H1 (cell line): ENCODE measurements around the gene RABL6. TPM values are rescaled to one million over a fixed set of nuclear protein-coding genes. Genes with fewer than 3 reads are reported as not detected.

Source experiments
- CTCF ChIA-PET: fragments of 300-600 bp; sonication (Branson Sonifier 250); formaldehyde crosslinking; loops from one replicate; lab custom pipeline; 2021; ENCODE audit not compliant: partially characterized antibody; lab: Charles Lee
- POLR2A ChIA-PET: fragments of 300-600 bp; sonication (Branson Sonifier 250); formaldehyde crosslinking; loops from one replicate; lab custom pipeline; 2021; ENCODE audit warnings: inconsistent platforms; ENCODE audit not compliant: partially characterized antibody; lab: Charles Lee
- DNase-seq, 2 experiments: peaks; one replicate each; pipeline versions ENCODE4 v3.0.0 to v3.0.0-alpha.2; 2010 to 2022; ENCODE audit warnings: low spot score in 2 of 2, low read depth in 1 of 2, mixed read lengths in 1 of 2
- FAIRE-seq: peaks from 2 replicates; lab custom pipeline; 2011; peaks lifted over from hg19 to GRCh38; lab: Jason Lieb, UNC
- H2AFZ ChIP-seq: 2 replicates; pipeline ENCODE4 v1.8.1; 2012; ENCODE audit warnings: low read length, inconsistent platforms
- H2AK5ac ChIP-seq: 2 replicates; pipeline ENCODE4 v1.6.1; 2013; ENCODE audit warnings: low read depth, low read length
- H2BK120ac ChIP-seq: replicated peaks from 2 replicates; pipeline ENCODE3; 2013; ENCODE audit warnings: low read depth, low read length, inconsistent platforms
- H2BK12ac ChIP-seq: 2 replicates; pipeline ENCODE4 v1.6.1; 2013; ENCODE audit warnings: low read depth, low read length
- H2BK15ac ChIP-seq: 2 replicates; pipeline ENCODE4 v1.6.1; 2013; ENCODE audit warnings: low read length
- H2BK20ac ChIP-seq: 2 replicates; pipeline ENCODE4 v1.6.1; 2013; ENCODE audit warnings: low read length
- H2BK5ac ChIP-seq: 2 replicates; pipeline ENCODE4 v1.6.1; 2013; ENCODE audit warnings: low read depth, low read length
- H3K14ac ChIP-seq: 2 replicates; pipeline ENCODE4 v1.6.1; 2013; ENCODE audit warnings: inconsistent platforms; ENCODE audit not compliant: insufficient read length
- H3K18ac ChIP-seq: 2 replicates; pipeline ENCODE4 v1.6.1; 2013; ENCODE audit warnings: low read length; ENCODE audit errors: extremely low read depth
- H3K23ac ChIP-seq: 2 replicates; pipeline ENCODE4 v1.6.1; 2013; ENCODE audit warnings: inconsistent platforms; ENCODE audit not compliant: insufficient read length
- H3K23me2 ChIP-seq: 2 replicates; pipeline ENCODE4 v1.6.1; 2013; ENCODE audit warnings: low read depth, low read length
- H3K27ac ChIP-seq: 2 replicates; pipeline ENCODE4 v1.6.1; 2011; ENCODE audit warnings: low read depth, low read length, inconsistent platforms
- H3K27me3 ChIP-seq, 4 experiments: replicated peaks in 1 of 4; 1 replicate in 1 of 4; 2 replicates in 3 of 4; pipeline versions ENCODE4 v1.6.1 to v1.8.1; 2011 to 2013; ENCODE audit warnings: low read length in 3 of 4, mild to moderate bottlenecking in 3 of 4, inconsistent platforms in 2 of 4, mixed read lengths in 2 of 4, moderate library complexity in 1 of 4; ENCODE audit not compliant: control insufficient read depth in 3 of 4, insufficient read depth in 3 of 4; ENCODE audit errors: extremely low read depth in 1 of 4
- H3K36me3 ChIP-seq, 4 experiments: 2 replicates each; pipeline versions ENCODE4 v1.6.1 to v1.8.1; 2011 to 2013; ENCODE audit warnings: mild to moderate bottlenecking in 4 of 4, low read length in 3 of 4, moderate library complexity in 2 of 4, control low read depth in 1 of 4, inconsistent platforms in 1 of 4; ENCODE audit not compliant: insufficient read depth in 4 of 4, control insufficient read depth in 2 of 4
- H3K4ac ChIP-seq: replicated peaks from 2 replicates; pipeline ENCODE3; 2013; ENCODE audit warnings: low read length, low read depth, mixed read lengths, inconsistent platforms; ENCODE audit not compliant: insufficient read length
- H3K4me1 ChIP-seq, 4 experiments: replicated peaks in 1 of 4; 1 replicate in 1 of 4; 2 replicates in 3 of 4; pipeline versions ENCODE4 v1.6.1 to v1.8.1; 2011 to 2013; ENCODE audit warnings: low read length in 3 of 4, inconsistent platforms in 2 of 4, mixed read lengths in 1 of 4; ENCODE audit not compliant: insufficient read depth in 4 of 4, control insufficient read depth in 3 of 4
- H3K4me2 ChIP-seq, 2 experiments: 2 replicates each; pipeline versions ENCODE4 v1.6.1 to v1.8.1; 2011 to 2013; ENCODE audit warnings: low read depth in 2 of 2, low read length in 2 of 2, control low read depth in 1 of 2, inconsistent platforms in 1 of 2, mild to moderate bottlenecking in 1 of 2; ENCODE audit not compliant: insufficient read depth in 1 of 2
- H3K4me3 ChIP-seq, 4 experiments: fragments of 200-600, 300-600 bp in 1 of 4; sonication (generic), shearing (Covaris generic), sonication (Bioruptor Twin) in 1 of 4; 2 replicates each; pipeline versions ENCODE4 v1.5.1 to v1.8.1; 2011 to 2016; ENCODE audit warnings: low read length in 4 of 4, low read depth in 3 of 4, control low read depth in 2 of 4, inconsistent platforms in 2 of 4, mild to moderate bottlenecking in 2 of 4, mixed read lengths in 1 of 4, moderate library complexity in 1 of 4; ENCODE audit not compliant: insufficient read depth in 2 of 4; ENCODE audit errors: extremely low read depth in 1 of 4
- H3K56ac ChIP-seq: replicated peaks from 2 replicates; pipeline ENCODE3; 2013; ENCODE audit warnings: low read depth, mild to moderate bottlenecking, mixed read lengths, low read length, inconsistent platforms; ENCODE audit not compliant: insufficient read length
- H3K79me1 ChIP-seq: 2 replicates; pipeline ENCODE4 v1.6.1; 2013; ENCODE audit warnings: low read depth, low read length, control low read depth
- H3K79me2 ChIP-seq, 2 experiments: 2 replicates each; pipeline versions ENCODE4 v1.6.1 to v1.8.1; 2012 to 2013; ENCODE audit warnings: low read length in 2 of 2, mild to moderate bottlenecking in 2 of 2, inconsistent platforms in 1 of 2; ENCODE audit not compliant: insufficient read depth in 2 of 2, control insufficient read depth in 1 of 2
- H3K9ac ChIP-seq, 4 experiments: replicated peaks in 1 of 4; 1 replicate in 1 of 4; 2 replicates in 3 of 4; pipeline versions ENCODE4 v1.6.1 to v1.8.1; 2011 to 2013; ENCODE audit warnings: low read depth in 3 of 4, low read length in 3 of 4, control low read depth in 2 of 4, mild to moderate bottlenecking in 2 of 4, moderate library complexity in 2 of 4, inconsistent platforms in 1 of 4; ENCODE audit errors: extremely low read depth in 1 of 4
- H3K9me3 ChIP-seq, 2 experiments: 2 replicates each; pipeline versions ENCODE4 v1.6.1 to v1.8.1; 2012 to 2013; ENCODE audit warnings: mild to moderate bottlenecking in 2 of 2, moderate library complexity in 2 of 2, control low read depth in 1 of 2, inconsistent platforms in 1 of 2, low read depth in 1 of 2, low read length in 1 of 2, mixed read lengths in 1 of 2; ENCODE audit not compliant: insufficient read depth in 2 of 2
- H4K20me1 ChIP-seq, 2 experiments: replicated peaks in 1 of 2; 2 replicates each; pipeline versions ENCODE3 to v1.8.1; 2011 to 2013; ENCODE audit warnings: inconsistent platforms in 2 of 2, low read length in 2 of 2, mild to moderate bottlenecking in 1 of 2; ENCODE audit not compliant: insufficient read depth in 2 of 2, control insufficient read depth in 1 of 2
- H4K5ac ChIP-seq: 2 replicates; pipeline ENCODE4 v1.6.1; 2013; ENCODE audit warnings: low read length, low read depth, mixed read lengths, inconsistent platforms; ENCODE audit not compliant: insufficient read length
- H4K8ac ChIP-seq: 2 replicates; pipeline ENCODE4 v1.8.0; 2013; ENCODE audit warnings: mild to moderate bottlenecking, moderate library complexity, low read length, inconsistent platforms; ENCODE audit not compliant: insufficient read depth; ENCODE audit errors: extremely low read depth
- H4K91ac ChIP-seq: replicated peaks from 2 replicates; pipeline ENCODE3; 2013; ENCODE audit warnings: low read length, mixed read lengths, inconsistent platforms; ENCODE audit not compliant: insufficient read length
- MAFK ChIP-seq: IDR thresholded peaks from 2 replicates; pipeline ENCODE4 v1.6.1; 2012; ENCODE audit warnings: low read depth, mild to moderate bottlenecking, improper control_type of control experiment, low read length
- POLR2A ChIP-seq, 2 experiments: IDR thresholded peaks; 1 replicate in 1 of 2; 2 replicates in 1 of 2; pipeline ENCODE4 v1.6.1; 2011; ENCODE audit warnings: low read depth in 2 of 2, low read length in 2 of 2, mild to moderate bottlenecking in 2 of 2; ENCODE audit errors: control extremely low read depth in 1 of 2
- WGBS, 2 experiments: shearing (Covaris generic) in 1 of 2; methylation state at CpG; one replicate each; pipeline versions ENCODE4 v1.1.6 to v1.1.7; 2013 to 2015; ENCODE audit warnings: low lambda C conversion rate in 2 of 2, mixed read lengths in 2 of 2, inconsistent platforms in 1 of 2, low coverage in 1 of 2, missing lambda C conversion rate in 1 of 2; ENCODE audit not compliant: insufficient replicate concordance in 2 of 2, insufficient coverage in 1 of 2, insufficient read length in 1 of 2; ENCODE audit errors: extremely low coverage in 1 of 2, missing lambda C conversion rate in 1 of 2; 5-methylcytosine and 5-hydroxymethylcytosine counted together
- polyA plus RNA-seq, 7 experiments: library from polyadenylated mRNA; depleted of rRNA in 3 of 7; stranded (reverse) in 5 of 7; unstranded in 2 of 7; fragments of >200 nt in 5 of 7; fragments of 200-250 nt in 2 of 7; gene quantifications; 1 replicate in 5 of 7; 2 replicates in 1 of 7; 4 replicates in 1 of 7; pipeline versions ENCODE4 v1.2.1 to v1.2.3, GENCODE V29; 2011 to 2013; ENCODE audit warnings: missing spikeins in 2 of 7, mixed read lengths in 2 of 7
- total RNA-seq: library from RNA; stranded (reverse); fragmentation: NEBNext Ultra II Directional; extraction: Animal tissue kit (Norgen Biotek cat#: 25700); gene quantifications from 2 replicates; pipeline ENCODE4 v1.2.1, GENCODE V29; 2021

Gene RABL6
- total and polyA plus RNA-seq, 2 of the 8 experiments (the other 6 are each of a cell fraction or from before 2014, with no cell fraction given), result 70.1 to 130 TPM

DNA sequence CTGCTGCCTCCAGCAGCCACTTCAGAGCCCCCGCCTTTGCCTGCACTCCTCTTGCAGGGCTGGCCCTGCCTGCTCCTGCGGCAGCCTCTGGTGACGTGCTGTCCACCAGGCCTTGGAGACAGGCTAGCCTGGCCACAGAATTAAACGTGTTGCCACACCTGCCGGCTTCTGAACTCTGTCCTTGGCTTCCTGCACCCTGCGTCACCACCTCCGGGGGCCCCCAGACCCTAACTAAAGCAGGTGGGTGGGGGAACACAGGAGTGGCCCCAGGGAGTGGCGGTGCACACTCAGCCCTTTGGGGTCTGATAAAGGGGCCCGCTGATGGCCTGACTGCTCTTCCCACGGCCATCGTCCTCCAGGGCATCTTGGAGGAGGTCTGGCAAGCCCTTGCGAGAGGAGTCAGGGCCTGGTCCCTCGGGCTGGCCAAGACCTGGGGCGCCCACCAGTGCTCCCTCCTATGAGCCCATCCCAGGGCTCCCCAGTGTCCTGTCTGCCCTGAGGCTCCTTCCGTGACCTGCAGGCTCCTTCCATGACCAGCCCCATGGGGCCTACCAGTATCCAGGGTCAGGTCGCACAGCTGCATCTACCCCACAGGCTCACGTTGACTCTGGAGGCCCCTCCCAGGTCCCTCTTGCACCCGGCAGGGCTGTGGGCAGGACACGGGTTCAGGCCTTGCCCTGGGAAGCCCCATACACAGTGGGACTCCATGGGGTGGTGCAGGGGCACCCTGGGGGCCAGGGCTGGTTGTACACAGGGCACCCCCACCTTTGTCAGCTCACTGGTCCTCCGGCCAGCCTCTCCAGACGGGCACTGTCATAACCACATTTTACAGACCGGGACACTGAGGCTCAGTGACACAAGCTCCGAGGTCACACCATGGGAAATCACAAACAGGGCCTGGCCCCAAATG, 43.4 kb downstream of the RABL6 start:
- H3K9me3 ChIP-seq, result no peaks in the 10 kb centered on the region
- peaks cover 7 to 9% of the 10 kb centered on the region in 2 experiments for H4K20me1 ChIP-seq
- TF ChIP-seq MAFK, result no peak
- TF ChIP-seq POLR2A (IDR thresholded peaks at IDR 0.05; ENCODE audit: control extremely low read depth in 1 of 2, low read depth in 2 of 2, low read length in 2 of 2), result 0 out of 3 replicates have a peak, but pooled peaks of 1 of the 2 experiments have one; percentile 36
- H2BK15ac ChIP-seq, result no peak overlapping the region
- 93% methylated on average over 23 of the region's 23 CpGs; no CpG with 5 or more reads in 1 of the 2 experiments for WGBS, 2 experiments
- no peak overlapping the region for H2BK120ac ChIP-seq
- H3K79me2 ChIP-seq, result no peaks in the 10 kb centered on the region
- no peak overlapping the region for H3K18ac ChIP-seq
- H4K5ac ChIP-seq, result no peak overlapping the region
- no peak overlapping the region for H3K23ac ChIP-seq
- DNase-seq (no peak), FAIRE-seq (no peak)
- H3K4me1 ChIP-seq, result peaks cover 0 to 18% (median 8%) of the 10 kb centered on the region in 4 experiments; a peak in 5 of 7 replicates
- no peak overlapping the region for H2AK5ac ChIP-seq
- CTCF ChIA-PET, result interaction anchor here (1.3 to 1.8 kb wide), 3 partner anchors 8 to 184 kb away, joined by 3 to 6 read pairs (median 5); partner anchors contain the start of gene AJM1
- H3K14ac ChIP-seq, result no peak overlapping the region
- H2BK20ac ChIP-seq, result no peak overlapping the region
- no peak overlapping the region for H3K56ac ChIP-seq
- no peak overlapping the region for H2BK12ac ChIP-seq
- no peak overlapping the region for H3K4me3 ChIP-seq
- no peak overlapping the region; a peak in 1 of 4 replicates for H3K4me2 ChIP-seq
- no peaks in the 10 kb centered on the region; the same call in 1 of the 2 replicates for H3K79me1 ChIP-seq
- peaks cover 2 to 6% (median 5%) of the 10 kb centered on the region in 4 experiments; a peak in 6 of 7 replicates for H3K27me3 ChIP-seq
- H3K4ac ChIP-seq, result no peak overlapping the region
- H4K91ac ChIP-seq, result no peak overlapping the region
- no peak overlapping the region for H2BK5ac ChIP-seq
- peak overlapping the region; percentile 41; the same call in 1 of the 2 replicates for H4K8ac ChIP-seq
- H3K27ac ChIP-seq, result no peak overlapping the region
- peaks cover 0 to 7% (median 3%) of the 10 kb centered on the region in 4 experiments; a peak in 4 of 8 replicates for H3K36me3 ChIP-seq
- no peak overlapping the region for H3K9ac ChIP-seq
- POLR2A ChIA-PET, result interaction anchor here (0.7 to 16.2 kb wide), 9 partner anchors 10 to 87 kb away, joined by 3 to 248 read pairs (median 4); partner anchors contain the start of genes AJM1, EDF1 and TRAF2
- peaks cover 13% of the 10 kb centered on the region for H3K23me2 ChIP-seq
- H2AFZ ChIP-seq, result no peak overlapping the region
